Measurements from ENCODE around the gene SPDYA. TPM values are rescaled to one million over a fixed set of nuclear protein-coding genes. Genes with fewer than 3 reads are reported as not detected.

Gene SPDYA
- total RNA-seq, 1 donor from 2014 or later, result 1.9 TPM

GRCh38 chr2:28818053-28818452 is 7.4 kb downstream of the SPDYA start:
- Histone ChIP-seq H3K27me3 (no peaks in the 10 kb centered on the region), H2AFZ (replicated peaks) (no peak overlapping the region), H3K36me3 (no peaks in the 10 kb centered on the region), H3K9ac (no peak overlapping the region), H3K4me2 (no peak overlapping the region), H3F3A (ENCODE audit: low read depth) (no peaks in the 10 kb centered on the region), H3K9me3 (ENCODE audit: low read depth) (no peaks in the 10 kb centered on the region), H3K4me3 (no peak overlapping the region), H3K79me2 (ENCODE audit: low read depth) (no peaks in the 10 kb centered on the region), H3K27ac (no peak overlapping the region), H4K20me1 (ENCODE audit: low read depth) (no peaks in the 10 kb centered on the region), H3K4me1 (no peaks in the 10 kb centered on the region)
- Mint-ChIP-seq H3K4me1 (no peaks in the 10 kb centered on the region), H3K4me3 (no peak overlapping the region), H3K36me3 (no peaks in the 10 kb centered on the region), H3K9me3 (no peaks in the 10 kb centered on the region), H3K27me3 (ENCODE audit: insufficient read depth, low read depth) (no peaks in the 10 kb centered on the region), H3K27ac (no peak overlapping the region)
- DNase-seq (ENCODE audit: low spot score), result no peak
- TF ChIP-seq EZH2 (IDR thresholded peaks at IDR 0.05) (no peak), CTCF (IDR thresholded peaks at IDR 0.05) (no peak), EZH2phosphoT487 (IDR thresholded peaks at IDR 0.05) (no peak)

GRCh38 chr2:28821295-28821958 is 10.8 kb downstream of the SPDYA start:
- H2AFZ ChIP-seq (replicated peaks), result no peak overlapping the region
- no peaks in the 10 kb centered on the region for H3K79me2 ChIP-seq (ENCODE audit: low read depth)
- TF ChIP-seq EZH2phosphoT487 (IDR thresholded peaks at IDR 0.05), result no peak
- peak; percentile 74 for TF ChIP-seq CTCF (IDR thresholded peaks at IDR 0.05)
- no peak for TF ChIP-seq EZH2 (IDR thresholded peaks at IDR 0.05)
- H3K4me2 ChIP-seq, result no peak overlapping the region
- Mint-ChIP-seq H3K4me3 (no peak overlapping the region), H3K36me3 (no peaks in the 10 kb centered on the region), H3K4me1 (no peaks in the 10 kb centered on the region), H3K27me3 (ENCODE audit: insufficient read depth, low read depth) (peaks cover 3% of the 10 kb centered on the region), H3K9me3 (no peaks in the 10 kb centered on the region), H3K27ac (no peak overlapping the region)
- H3K36me3 ChIP-seq, result no peaks in the 10 kb centered on the region
- no peaks in the 10 kb centered on the region for H4K20me1 ChIP-seq (ENCODE audit: low read depth)
- no peak overlapping the region for H3K27ac ChIP-seq
- no peaks in the 10 kb centered on the region for H3F3A ChIP-seq (ENCODE audit: low read depth)
- H3K27me3 ChIP-seq, result no peaks in the 10 kb centered on the region
- H3K4me1 ChIP-seq, result no peaks in the 10 kb centered on the region
- DNase-seq (ENCODE audit: low spot score), result peak; percentile 63
- H3K4me3 ChIP-seq, result no peak overlapping the region
- no peaks in the 10 kb centered on the region for H3K9me3 ChIP-seq (ENCODE audit: low read depth)
- no peak overlapping the region for H3K9ac ChIP-seq

GRCh38 chr2:28822036-28822435 is 11.4 kb downstream of the SPDYA start:
- Histone ChIP-seq H3K27me3 (no peaks in the 10 kb centered on the region), H3K9ac (no peak overlapping the region), H3K36me3 (no peaks in the 10 kb centered on the region), H4K20me1 (ENCODE audit: low read depth) (no peaks in the 10 kb centered on the region), H3K4me1 (no peaks in the 10 kb centered on the region), H3K27ac (no peak overlapping the region), H3K9me3 (ENCODE audit: low read depth) (no peaks in the 10 kb centered on the region), H3K4me3 (no peak overlapping the region), H3F3A (ENCODE audit: low read depth) (no peaks in the 10 kb centered on the region), H3K4me2 (no peak overlapping the region), H3K79me2 (ENCODE audit: low read depth) (no peaks in the 10 kb centered on the region), H2AFZ (replicated peaks) (no peak overlapping the region)
- H3K4me1 Mint-ChIP-seq, result no peaks in the 10 kb centered on the region
- H3K36me3 Mint-ChIP-seq, result no peaks in the 10 kb centered on the region
- TF ChIP-seq CTCF (IDR thresholded peaks at IDR 0.05) (no peak), EZH2 (IDR thresholded peaks at IDR 0.05) (no peak), EZH2phosphoT487 (IDR thresholded peaks at IDR 0.05) (no peak)
- H3K27ac Mint-ChIP-seq, result no peak overlapping the region
- no peaks in the 10 kb centered on the region for H3K9me3 Mint-ChIP-seq
- H3K4me3 Mint-ChIP-seq, result no peak overlapping the region
- no peak for DNase-seq (ENCODE audit: low spot score)
- peaks cover 3% of the 10 kb centered on the region for H3K27me3 Mint-ChIP-seq (ENCODE audit: insufficient read depth, low read depth)
